Measurements from ENCODE around the gene XPNPEP3.

Gene XPNPEP3

GRCh38 chr22:40953471-40953870, 96.5 kb downstream of the XPNPEP3 start:
- Histone ChIP-seq H3K9me2 (ENCODE audit: low read depth, low read length) (no peaks in the 10 kb centered on the region), H3F3A (ENCODE audit: insufficient read depth, low read length) (no peaks in the 10 kb centered on the region), H3K79me2 (ENCODE audit: insufficient read depth, low read length) (peaks cover 39% of the 10 kb centered on the region), H3K9ac (ENCODE audit: low read length) (peak overlapping the region; percentile 94; the same call in 1 of the 2 replicates), H3K36me3 (ENCODE audit: insufficient read depth, low read length) (peaks cover 45% of the 10 kb centered on the region), H3K27ac (ENCODE audit: low read depth, low read length, poor library complexity, severe bottlenecking) (no peak overlapping the region), H4K20me1 (ENCODE audit: insufficient read depth, low read length) (no peaks in the 10 kb centered on the region), H3K4me3 (ENCODE audit: low read depth, low read length, poor library complexity, severe bottlenecking) (peak overlapping the region; percentile 82), H2AFZ (ENCODE audit: low read length) (no peak overlapping the region), H3K4me2 (ENCODE audit: low read length) (peak overlapping the region; percentile 82), H3K9me3 (ENCODE audit: low read length) (no peaks in the 10 kb centered on the region), H3K4me1 (ENCODE audit: insufficient read depth, low read length, severe bottlenecking) (peaks cover 23% of the 10 kb centered on the region), H3K27me3 (ENCODE audit: insufficient read depth, low read length) (no peaks in the 10 kb centered on the region)
- TF ChIP-seq CTCF (IDR thresholded peaks at IDR 0.05; ENCODE audit: low read length) (no peak), EZH2 (IDR thresholded peaks at IDR 0.05; ENCODE audit: borderline replicate concordance, low read length) (no peak)

- Histone ChIP-seq H3K4me2 (ENCODE audit: low read length) (no peak overlapping the region), H3K36me3 (ENCODE audit: insufficient read depth, low read length) (peaks cover 49% of the 10 kb centered on the region), H3K27me3 (ENCODE audit: insufficient read depth, low read length) (no peaks in the 10 kb centered on the region)
Observed at GRCh38 chr22:40954113-40954512, 97.2 kb downstream of the XPNPEP3 start.

GRCh38 chr22:40955571-40955970, 98.6 kb downstream of the XPNPEP3 start:
- peaks cover 44% of the 10 kb centered on the region for H3K79me2 ChIP-seq (ENCODE audit: insufficient read depth, low read length)

More at GRCh38 chr22:40954113-40954512, 97.2 kb downstream of the XPNPEP3 start:
- H3K4me1 ChIP-seq (ENCODE audit: insufficient read depth, low read length, severe bottlenecking): peaks cover 23% of the 10 kb centered on the region
- no peak overlapping the region for H3K27ac ChIP-seq (ENCODE audit: low read depth, low read length, poor library complexity, severe bottlenecking)
- no peaks in the 10 kb centered on the region for H3K9me3 ChIP-seq (ENCODE audit: low read length)
- no peak overlapping the region for H2AFZ ChIP-seq (ENCODE audit: low read length)
- H3K79me2 ChIP-seq (ENCODE audit: insufficient read depth, low read length): peaks cover 39% of the 10 kb centered on the region
- H4K20me1 ChIP-seq (ENCODE audit: insufficient read depth, low read length): no peaks in the 10 kb centered on the region
- H3K9me2 ChIP-seq (ENCODE audit: low read depth, low read length): no peaks in the 10 kb centered on the region
- H3K9ac ChIP-seq (ENCODE audit: low read length): no peak overlapping the region; the same call in 1 of the 2 replicates
- H3K4me3 ChIP-seq (ENCODE audit: low read depth, low read length, poor library complexity, severe bottlenecking): no peak overlapping the region
- TF ChIP-seq CTCF (IDR thresholded peaks at IDR 0.05; ENCODE audit: low read length): no peak
- TF ChIP-seq EZH2 (IDR thresholded peaks at IDR 0.05; ENCODE audit: borderline replicate concordance, low read length): no peak
- no peaks in the 10 kb centered on the region for H3F3A ChIP-seq (ENCODE audit: insufficient read depth, low read length)

More at GRCh38 chr22:40955571-40955970, 98.6 kb downstream of the XPNPEP3 start:
- no peaks in the 10 kb centered on the region for H3K27me3 ChIP-seq (ENCODE audit: insufficient read depth, low read length)
- no peak overlapping the region for H3K4me2 ChIP-seq (ENCODE audit: low read length)
- no peak overlapping the region for H2AFZ ChIP-seq (ENCODE audit: low read length)
- no peaks in the 10 kb centered on the region for H3K9me3 ChIP-seq (ENCODE audit: low read length)
- H3K4me1 ChIP-seq (ENCODE audit: insufficient read depth, low read length, severe bottlenecking): peaks cover 23% of the 10 kb centered on the region
- H3K36me3 ChIP-seq (ENCODE audit: insufficient read depth, low read length): peaks cover 63% of the 10 kb centered on the region
- no peak for TF ChIP-seq CTCF (IDR thresholded peaks at IDR 0.05; ENCODE audit: low read length)
- TF ChIP-seq EZH2 (IDR thresholded peaks at IDR 0.05; ENCODE audit: borderline replicate concordance, low read length): no peak
- H3K9ac ChIP-seq (ENCODE audit: low read length): no peak overlapping the region
- H3K27ac ChIP-seq (ENCODE audit: low read depth, low read length, poor library complexity, severe bottlenecking): no peak overlapping the region
- no peaks in the 10 kb centered on the region for H3F3A ChIP-seq (ENCODE audit: insufficient read depth, low read length)
- no peak overlapping the region for H3K4me3 ChIP-seq (ENCODE audit: low read depth, low read length, poor library complexity, severe bottlenecking)
- no peaks in the 10 kb centered on the region for H4K20me1 ChIP-seq (ENCODE audit: insufficient read depth, low read length)
- H3K9me2 ChIP-seq (ENCODE audit: low read depth, low read length): no peaks in the 10 kb centered on the region
